B cell (primary cell): Measurements from ENCODE around the gene LARGE1. TPM values are rescaled to one million over a fixed set of nuclear protein-coding genes. Genes with fewer than 3 reads are reported as not detected.

Source experiments
- ATAC-seq: fragments of 200-7000 bp; cut with Tn5 transposase; one replicate; pipeline ENCODE4 v1.10.0; 2021; ENCODE audit warnings: low read depth, mild to moderate bottlenecking, moderate number of reproducible peaks, moderate library complexity
- CTCF ChIA-PET: fragments of 350-600 bp; sonication (Branson Sonifier 250); formaldehyde crosslinking; loops from one replicate; lab custom pipeline; 2021; ENCODE audit warnings: antibody characterized with exemption, inconsistent platforms; lab: Charles Lee
- POLR2A ChIA-PET: fragments of 350-600 bp; sonication (Branson Sonifier 250); formaldehyde crosslinking; loops from one replicate; lab custom pipeline; 2021; ENCODE audit warnings: antibody characterized with exemption; lab: Charles Lee
- DNase-seq: peaks from one replicate; pipeline ENCODE4 v3.0.0; 2013
- H2AFZ ChIP-seq: 2 replicates; pipeline ENCODE4 v1.6.1; 2012; ENCODE audit warnings: mild to moderate bottlenecking, low read depth, low read length; ENCODE audit not compliant: insufficient read depth, poor library complexity, severe bottlenecking
- H3K27ac ChIP-seq, 2 donors: 1 replicate in 1 of 2; 2 replicates in 1 of 2; pipeline ENCODE4 v1.5.1; 2012 to 2013; ENCODE audit warnings: low read length in 2 of 2, mild to moderate bottlenecking in 2 of 2, moderate library complexity in 1 of 2
- H3K27me3 ChIP-seq, 4 experiments: fragments of 200-600 bp in 1 of 4; sonication (generic) in 1 of 4; replicated peaks in 1 of 4; 1 replicate in 2 of 4; 2 replicates in 2 of 4; pipeline versions ENCODE4 v1.6.1 to v1.7.0; 2013 to 2016; ENCODE audit warnings: low read length in 3 of 4, mild to moderate bottlenecking in 2 of 4, mixed read lengths in 1 of 4, moderate library complexity in 1 of 4; ENCODE audit not compliant: insufficient read depth in 4 of 4, control insufficient read depth in 3 of 4; ENCODE audit errors: control extremely low read depth in 1 of 4
- H3K36me3 ChIP-seq, 2 experiments: replicated peaks in 1 of 2; 1 replicate in 1 of 2; 2 replicates in 1 of 2; pipeline versions ENCODE4 v1.6.1 to v1.7.1; 2013; ENCODE audit warnings: low read length in 1 of 2; ENCODE audit not compliant: insufficient read depth in 2 of 2, control insufficient read depth in 1 of 2; ENCODE audit errors: control extremely low read depth in 1 of 2, extremely low read depth in 1 of 2
- H3K4me1 ChIP-seq, 2 donors: fragments of 200-600 bp in 1 of 2; sonication (generic) in 1 of 2; 1 replicate in 1 of 2; 2 replicates in 1 of 2; pipeline versions ENCODE4 v1.5.1 to v1.6.1; 2013 to 2017; ENCODE audit warnings: low read length in 2 of 2; ENCODE audit not compliant: control insufficient read depth in 2 of 2, insufficient read depth in 2 of 2
- H3K4me2 ChIP-seq: replicated peaks from 2 replicates; pipeline ENCODE3; 2012; ENCODE audit warnings: mild to moderate bottlenecking, low read depth, low read length; ENCODE audit not compliant: poor library complexity, severe bottlenecking
- H3K4me3 ChIP-seq, 5 experiments: fragments of 200-600 bp in 1 of 5; sonication (generic) in 1 of 5; 1 replicate in 3 of 5; 2 replicates in 2 of 5; pipeline versions ENCODE4 v1.5.1 to v1.7.0; 2011 to 2016; ENCODE audit warnings: low read length in 4 of 5, mild to moderate bottlenecking in 4 of 5, low read depth in 2 of 5, control low read depth in 1 of 5, moderate library complexity in 1 of 5; ENCODE audit not compliant: insufficient read depth in 1 of 5; ENCODE audit errors: control extremely low read depth in 1 of 5, extremely low read depth in 1 of 5
- H3K79me2 ChIP-seq: fragments of 200-600 bp; sonication (generic); one replicate; pipeline ENCODE4 v1.6.0; 2016; ENCODE audit warnings: low read length; ENCODE audit not compliant: control insufficient read depth, insufficient read depth
- H3K9ac ChIP-seq: fragments of 200-600 bp; sonication (generic); 2 replicates; pipeline ENCODE4 v1.6.1; 2017; ENCODE audit warnings: mild to moderate bottlenecking, low read length, moderate library complexity
- H3K9me3 ChIP-seq, 3 donors: one replicate each; pipeline versions ENCODE4 v1.6.1 to v1.7.1; 2013; ENCODE audit warnings: low read length in 2 of 3; ENCODE audit not compliant: control insufficient read depth in 2 of 3, insufficient read depth in 1 of 3; ENCODE audit errors: control extremely low read depth in 1 of 3
- H4K20me1 ChIP-seq: 2 replicates; pipeline ENCODE4 v1.6.0; 2012; ENCODE audit warnings: mild to moderate bottlenecking, low read length; ENCODE audit not compliant: insufficient read depth, control insufficient read depth, poor library complexity, severe bottlenecking
- H3K27ac Mint-ChIP-seq: one replicate; pipeline ENCODE4 v1.8.0; 2021; ENCODE audit warnings: mixed read lengths
- H3K27me3 Mint-ChIP-seq: one replicate; pipeline ENCODE4 v1.8.0; 2021; ENCODE audit warnings: mixed read lengths
- H3K4me1 Mint-ChIP-seq: one replicate; pipeline ENCODE4 v1.8.0; 2021; ENCODE audit warnings: mixed read lengths
- H3K4me3 Mint-ChIP-seq: one replicate; pipeline ENCODE4 v1.8.0; 2021; ENCODE audit warnings: mixed read lengths
- H3K9me3 Mint-ChIP-seq: one replicate; pipeline ENCODE4 v1.8.0; 2022; ENCODE audit warnings: mixed read lengths; ENCODE audit not compliant: insufficient read depth
- EZH2 ChIP-seq: IDR thresholded peaks from 2 replicates; pipeline ENCODE4 v1.6.1; 2012; ENCODE audit warnings: borderline replicate concordance, low read depth, mild to moderate bottlenecking, moderate library complexity, low read length; ENCODE audit not compliant: insufficient read depth, poor library complexity, severe bottlenecking
- WGBS: methylation state at CpG from one replicate; pipeline ENCODE4 v1.1.5; 2013; ENCODE audit warnings: missing lambda C conversion rate; ENCODE audit not compliant: insufficient coverage; 5-methylcytosine and 5-hydroxymethylcytosine counted together
- intact Hi-C: fragments of 100-400 bp; cut with micrococcal nuclease; formaldehyde crosslinking; loops from one replicate; pipeline ENCODE4 v1.10.0; 2022
- polyA plus RNA-seq: library from polyadenylated mRNA; depleted of rRNA; stranded (reverse); fragments of >200 nt; gene quantifications from 2 replicates; pipeline ENCODE4 v1.2.3, GENCODE V29; 2012
- total RNA-seq, 2 donors: library from RNA; stranded (reverse); fragments of 120-200 nt in 1 of 2; gene quantifications; 1 replicate in 1 of 2; 2 replicates in 1 of 2; pipeline versions ENCODE4 v1.2.3 to v1.2.4, GENCODE V29; 2013 to 2022
- TF ChIP-seq, protein P1 (sequence below): fragments of 200-600 bp; IDR thresholded peaks from one replicate; pipeline ENCODE4 v1.8.0; 2022; ENCODE audit warnings: antibody characterized with exemption, mild to moderate bottlenecking

Gene LARGE1
- total and polyA plus RNA-seq, 2 donors (not counting 1 experiment from before 2014, with no cell fraction given): 20.7 to 82.0 TPM

DNA sequence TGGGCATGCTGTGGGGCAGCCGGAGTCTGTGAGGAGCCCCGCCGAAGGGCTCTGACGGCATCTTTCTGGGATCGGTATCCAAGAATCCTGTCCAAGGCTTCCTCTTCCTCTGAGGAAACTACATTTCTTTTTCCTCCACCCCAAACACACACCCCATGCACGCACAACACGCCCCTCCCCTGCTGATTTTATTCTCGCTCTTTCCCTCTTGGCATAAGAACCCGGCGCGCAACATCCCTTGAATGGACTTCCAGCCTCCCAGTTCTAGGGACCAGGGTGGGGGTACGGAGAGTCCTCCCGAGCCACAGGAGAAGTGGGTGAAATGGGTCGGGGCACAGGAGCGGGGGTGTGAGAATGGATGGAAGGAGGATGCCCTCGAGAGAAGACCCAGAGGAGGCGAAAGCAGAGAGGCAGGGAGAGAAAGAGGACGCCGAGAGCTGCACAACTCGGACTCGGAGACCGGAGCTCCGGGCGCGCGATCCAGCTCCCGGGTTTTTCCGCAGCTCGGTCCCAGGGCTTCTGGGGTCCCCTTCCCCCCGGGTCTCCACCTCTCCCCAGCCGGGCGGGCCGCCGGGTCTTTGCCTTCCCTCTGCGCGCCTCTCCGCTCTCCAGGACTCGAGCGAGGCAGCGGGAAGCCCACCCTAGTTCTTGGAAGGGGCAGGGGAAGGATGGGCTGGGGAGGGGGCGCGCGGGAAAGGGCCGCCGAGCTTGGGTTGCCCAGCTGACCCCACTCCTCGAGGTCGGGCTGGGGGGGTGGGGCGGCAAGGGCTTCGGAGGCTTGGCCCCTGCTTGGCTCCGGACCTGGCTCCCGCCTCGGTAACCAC lies 1.5 kb upstream of the LARGE1 start:
- TF ChIP-seq, protein P1, sequence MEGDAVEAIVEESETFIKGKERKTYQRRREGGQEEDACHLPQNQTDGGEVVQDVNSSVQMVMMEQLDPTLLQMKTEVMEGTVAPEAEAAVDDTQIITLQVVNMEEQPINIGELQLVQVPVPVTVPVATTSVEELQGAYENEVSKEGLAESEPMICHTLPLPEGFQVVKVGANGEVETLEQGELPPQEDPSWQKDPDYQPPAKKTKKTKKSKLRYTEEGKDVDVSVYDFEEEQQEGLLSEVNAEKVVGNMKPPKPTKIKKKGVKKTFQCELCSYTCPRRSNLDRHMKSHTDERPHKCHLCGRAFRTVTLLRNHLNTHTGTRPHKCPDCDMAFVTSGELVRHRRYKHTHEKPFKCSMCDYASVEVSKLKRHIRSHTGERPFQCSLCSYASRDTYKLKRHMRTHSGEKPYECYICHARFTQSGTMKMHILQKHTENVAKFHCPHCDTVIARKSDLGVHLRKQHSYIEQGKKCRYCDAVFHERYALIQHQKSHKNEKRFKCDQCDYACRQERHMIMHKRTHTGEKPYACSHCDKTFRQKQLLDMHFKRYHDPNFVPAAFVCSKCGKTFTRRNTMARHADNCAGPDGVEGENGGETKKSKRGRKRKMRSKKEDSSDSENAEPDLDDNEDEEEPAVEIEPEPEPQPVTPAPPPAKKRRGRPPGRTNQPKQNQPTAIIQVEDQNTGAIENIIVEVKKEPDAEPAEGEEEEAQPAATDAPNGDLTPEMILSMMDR: no peak
- TF ChIP-seq EZH2: no peak
- peak overlapping the region; percentile 92 for H3K4me3 Mint-ChIP-seq
- H4K20me1 ChIP-seq: peaks cover 28% of the 10 kb centered on the region
- H3K4me2 ChIP-seq: peak overlapping the region; percentile 100
- H3K27me3 ChIP-seq: peaks cover 0 to 22% (median 3%) of the 10 kb centered on the region in 4 experiments
- no peaks in the 10 kb centered on the region for H3K36me3 ChIP-seq
- H3K79me2 ChIP-seq: peaks cover 41% of the 10 kb centered on the region
- intact Hi-C loops: loop anchor here (1.0 to 2.0 kb wide), 4 partner anchors 25 to 622 kb away; no protein-coding TSS in a partner anchor
- DNase-seq (peak; percentile 64), ATAC-seq (no peak)
- H3K9me3 Mint-ChIP-seq: no peaks in the 10 kb centered on the region
- H3K4me1 Mint-ChIP-seq: peaks cover 43% of the 10 kb centered on the region
- peaks cover 0 to 9% (median 5%) of the 10 kb centered on the region in 3 donors for H3K9me3 ChIP-seq
- 2% methylated on average over 31 of the region's 52 CpGs for WGBS
- H3K27ac Mint-ChIP-seq: peak overlapping the region; percentile 56
- CTCF ChIA-PET: interaction anchor here (0.6 to 5.4 kb wide), 13 partner anchors 10 to 648 kb away, joined by 3 to 68 read pairs (median 4); no protein-coding TSS in a partner anchor
- H3K9ac ChIP-seq: peak overlapping the region; percentile 82
- no peak overlapping the region for H3K27ac ChIP-seq
- H2AFZ ChIP-seq: peak overlapping the region; percentile 96
- H3K4me3 ChIP-seq: peak overlapping the region; percentile 34 to 89 (median 70)
- H3K4me1 ChIP-seq: peaks cover 37 to 45% of the 10 kb centered on the region in 2 donors
- H3K27me3 Mint-ChIP-seq: no peaks in the 10 kb centered on the region
- POLR2A ChIA-PET: interaction anchor here (0.6 to 1.4 kb wide), 5 partner anchors 17 to 622 kb away, joined by 3 to 6 read pairs (median 5); no protein-coding TSS in a partner anchor
